Measurements from ENCODE around the gene SMG7.

The SMG7 gene

GRCh38 chr1:183586455-183586854 lies 114.2 kb downstream of the SMG7 start:
- no peak for DNase-seq (ENCODE audit: extremely low spot score)
- ChIA-PET POLR2A (no interaction called here), CTCF (no interaction called here)
- TF ChIP-seq FOXM1 (IDR thresholded peaks at IDR 0.05; ENCODE audit: borderline replicate concordance) (no peak), LEF1 (IDR thresholded peaks at IDR 0.05; ENCODE audit: borderline replicate concordance) (no peak), PKNOX1 (IDR thresholded peaks at IDR 0.05) (no peak), CTBP1 (IDR thresholded peaks at IDR 0.05; ENCODE audit: borderline replicate concordance) (no peak), FOXK2 (IDR thresholded peaks at IDR 0.05) (no peak), HDGF (IDR thresholded peaks at IDR 0.05; ENCODE audit: borderline replicate concordance) (no peak), L3MBTL2 (conservative IDR thresholded peaks at IDR 0.05) (no peak), SUZ12 (IDR thresholded peaks at IDR 0.05) (no peak), ELF4 (IDR thresholded peaks at IDR 0.05) (no peak), BHLHE40 (IDR thresholded peaks at IDR 0.05; ENCODE audit: borderline replicate concordance) (no peak), NFRKB (IDR thresholded peaks at IDR 0.05) (no peak), ARNT (IDR thresholded peaks at IDR 0.05) (no peak), FOXA1 (IDR thresholded peaks at IDR 0.05) (no peak), TARDBP (IDR thresholded peaks at IDR 0.05) (no peak), SP1 (IDR thresholded peaks at IDR 0.05) (no peak)

- POLR2A ChIA-PET, result no interaction called here
- CTCF ChIA-PET, result no interaction called here
- DNase-seq (ENCODE audit: extremely low spot score), result no peak
- TF ChIP-seq HDGF (IDR thresholded peaks at IDR 0.05; ENCODE audit: borderline replicate concordance) (no peak), ZNF384 (IDR thresholded peaks at IDR 0.05) (no peak), NFRKB (IDR thresholded peaks at IDR 0.05) (no peak), BHLHE40 (IDR thresholded peaks at IDR 0.05; ENCODE audit: borderline replicate concordance) (no peak), FOXK2 (IDR thresholded peaks at IDR 0.05) (no peak), ARNT (IDR thresholded peaks at IDR 0.05) (no peak), FOXM1 (IDR thresholded peaks at IDR 0.05; ENCODE audit: borderline replicate concordance) (no peak), SP1 (IDR thresholded peaks at IDR 0.05) (no peak), SUZ12 (IDR thresholded peaks at IDR 0.05) (no peak), L3MBTL2 (conservative IDR thresholded peaks at IDR 0.05) (no peak), LEF1 (IDR thresholded peaks at IDR 0.05; ENCODE audit: borderline replicate concordance) (no peak), PKNOX1 (IDR thresholded peaks at IDR 0.05) (no peak), FOXA1 (IDR thresholded peaks at IDR 0.05) (no peak)
Observed at GRCh38 chr1:183586926-183587325, 114.6 kb downstream of the SMG7 start.

- ChIA-PET CTCF (no interaction called here), POLR2A (no interaction called here)
- TF ChIP-seq NFRKB (IDR thresholded peaks at IDR 0.05), result no peak
- no peak for TF ChIP-seq HDGF (IDR thresholded peaks at IDR 0.05; ENCODE audit: borderline replicate concordance)
- TF ChIP-seq PKNOX1 (IDR thresholded peaks at IDR 0.05), result no peak
- TF ChIP-seq ARNT (IDR thresholded peaks at IDR 0.05), result no peak
- no peak for TF ChIP-seq ELF4 (IDR thresholded peaks at IDR 0.05)
- no peak for TF ChIP-seq FOXK2 (IDR thresholded peaks at IDR 0.05)
- DNase-seq (ENCODE audit: extremely low spot score), result no peak
Observed at GRCh38 chr1:183588827-183589226, 116.5 kb downstream of the SMG7 start.

GRCh38 chr1:183589384-183589783 lies 117.1 kb downstream of the SMG7 start:
- DNase-seq (ENCODE audit: extremely low spot score), result no peak
- TF ChIP-seq TARDBP (IDR thresholded peaks at IDR 0.05) (no peak), LEF1 (IDR thresholded peaks at IDR 0.05; ENCODE audit: borderline replicate concordance) (no peak), ARNT (IDR thresholded peaks at IDR 0.05) (no peak), BHLHE40 (IDR thresholded peaks at IDR 0.05; ENCODE audit: borderline replicate concordance) (no peak)
- POLR2A ChIA-PET, result no interaction called here
- CTCF ChIA-PET, result no interaction called here

- TF ChIP-seq ARNT (IDR thresholded peaks at IDR 0.05) (no peak), BHLHE40 (IDR thresholded peaks at IDR 0.05; ENCODE audit: borderline replicate concordance) (no peak), NFRKB (IDR thresholded peaks at IDR 0.05) (no peak), ELF4 (IDR thresholded peaks at IDR 0.05) (no peak), SP1 (IDR thresholded peaks at IDR 0.05) (no peak), L3MBTL2 (conservative IDR thresholded peaks at IDR 0.05) (no peak), PKNOX1 (IDR thresholded peaks at IDR 0.05) (no peak), HDGF (IDR thresholded peaks at IDR 0.05; ENCODE audit: borderline replicate concordance) (no peak)
- no peak for DNase-seq (ENCODE audit: extremely low spot score)
- ChIA-PET CTCF (no interaction called here), POLR2A (no interaction called here)
Observed at GRCh38 chr1:183589874-183590243, 117.6 kb downstream of the SMG7 start.

- CTCF ChIA-PET, result no interaction called here
- no peak for TF ChIP-seq SUZ12 (IDR thresholded peaks at IDR 0.05)
- no peak for TF ChIP-seq FOXA1 (IDR thresholded peaks at IDR 0.05)
- TF ChIP-seq ARNT (IDR thresholded peaks at IDR 0.05), result no peak
- POLR2A ChIA-PET, result no interaction called here
- DNase-seq (ENCODE audit: extremely low spot score), result no peak
Observed at GRCh38 chr1:183590244-183591191, 118.2 kb downstream of the SMG7 start, which contains the start of gene NCF2. TSS of gene NCF2 (minus strand) at chr1:183590459. CDS start at chr1:183590329, 130 bp downstream.

All from HEK293T (cell line).